Left colon (tissue), 2 donors: Measurements from ENCODE around the gene PLCL1. TPM values are rescaled to one million over a fixed set of nuclear protein-coding genes. Genes with fewer than 3 reads are reported as not detected.

ENCODE experiments used
- ATAC-seq: fragments of 200-7000 bp; cut with Tn5 transposase; one replicate; pipeline ENCODE4 v1.9.1; 2020; ENCODE audit warnings: mild to moderate bottlenecking, moderate library complexity
- DNase-seq, 2 donors: peaks; one replicate each; pipeline ENCODE4 v3.0.0-alpha.2; 2020
- intact Hi-C, 2 donors: fragments of 100-400 bp; cut with DNase I in 1 of 2; cut with micrococcal nuclease in 1 of 2; formaldehyde crosslinking; loops; one replicate each; pipeline versions ENCODE4 v1.11.2 to v1.14.0; 2022; cut with DNase I, micrococcal nuclease
- long read RNA-seq: library from polyadenylated mRNA; unstranded; transcript quantifications from one replicate; pipeline ENCODE4 v2.0.0, GENCODE V29; 2021
- total RNA-seq, 2 donors: library from RNA; stranded (reverse); fragmentation: NEBNext Ultra II Directional; extraction: Animal tissue kit (Norgen Biotek cat#: 25700); gene quantifications; one replicate each; pipeline ENCODE4 v1.2.1, GENCODE V29; 2021
- donor health status: DM: no; HTN: no; CAD: no.
- donor health status: DM: yes; HTN: yes; CAD: no.

PLCL1 gene
- 1 to 10 TPM; 1.1 to 3.0 TPM for total RNA-seq
- long read RNA-seq, full-length matches to known transcripts: 1 of 8 reads
- long read RNA-seq, partial matches to known transcripts: 0 of 8 reads
- long read RNA-seq, other reads (novel, unspliced or antisense): 7 of 8 reads

- ATAC-seq: peak; percentile 99
Observed at GRCh38 chr2:197804049-197804757, at the start of gene PLCL1. TSS of gene PLCL1 (plus strand) at chr2:197804593.

DNA sequence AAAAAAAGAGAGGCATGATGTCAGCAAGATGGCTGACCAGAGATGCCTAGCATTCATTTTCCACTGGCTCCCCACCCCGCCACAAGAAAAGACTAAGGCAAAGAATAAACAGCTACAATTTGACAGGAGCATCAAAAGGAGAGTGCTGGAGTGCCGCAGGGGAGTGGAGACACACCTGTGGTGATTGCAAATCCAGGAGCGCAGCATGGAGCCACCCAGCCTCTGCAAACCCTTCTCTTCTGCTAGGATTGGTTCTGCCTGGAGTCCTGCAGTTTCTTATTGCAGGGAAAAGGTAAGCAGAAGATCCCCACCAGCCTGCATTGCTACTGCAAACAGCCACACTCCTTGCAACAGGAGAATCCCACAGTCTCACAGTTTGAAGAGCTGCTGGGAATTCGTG, 45.4 kb upstream of the PLCL1 start:
- intact Hi-C loops: no loop called here
- DNase-seq: no peak

More at GRCh38 chr2:197804049-197804757, at the start of gene PLCL1:
- peak; percentile 87 to 91 for DNase-seq
- intact Hi-C loops: loop anchor here (5.0 to 10.0 kb wide), 4 partner anchors 251 to 493 kb away; no protein-coding TSS in a partner anchor

GRCh38 chr2:197759625-197760292, 44.6 kb upstream of the PLCL1 start:
- intact Hi-C loops: no loop called here
- ATAC-seq (no peak), DNase-seq (no peak)

More for the DNA sequence above, 45.4 kb upstream of the PLCL1 start:
- ATAC-seq: no peak

GRCh38 chr2:197760293-197760657, 44.1 kb upstream of the PLCL1 start:
- ATAC-seq (no peak), DNase-seq (no peak)
- intact Hi-C loops: no loop called here

- DNase-seq: no peak
- no peak for ATAC-seq
- intact Hi-C loops: loop anchor here in 1 of 2 donors (5.0 kb wide), 1 partner anchor 71 kb away; the partner anchor contains the start of gene MARS2
Observed at GRCh38 chr2:197777823-197778407, 26.5 kb upstream of the PLCL1 start.

- intact Hi-C loops: loop anchor here in 1 of 2 donors (5.0 kb wide), 1 partner anchor 72 kb away; the partner anchor contains the start of gene MARS2
- DNase-seq: no peak
- ATAC-seq: no peak
Observed at GRCh38 chr2:197779261-197779660, 25.1 kb upstream of the PLCL1 start.

GRCh38 chr2:197782126-197782525, 22.3 kb upstream of the PLCL1 start:
- no peak for DNase-seq
- intact Hi-C loops: no loop called here
- ATAC-seq: no peak

DNA sequence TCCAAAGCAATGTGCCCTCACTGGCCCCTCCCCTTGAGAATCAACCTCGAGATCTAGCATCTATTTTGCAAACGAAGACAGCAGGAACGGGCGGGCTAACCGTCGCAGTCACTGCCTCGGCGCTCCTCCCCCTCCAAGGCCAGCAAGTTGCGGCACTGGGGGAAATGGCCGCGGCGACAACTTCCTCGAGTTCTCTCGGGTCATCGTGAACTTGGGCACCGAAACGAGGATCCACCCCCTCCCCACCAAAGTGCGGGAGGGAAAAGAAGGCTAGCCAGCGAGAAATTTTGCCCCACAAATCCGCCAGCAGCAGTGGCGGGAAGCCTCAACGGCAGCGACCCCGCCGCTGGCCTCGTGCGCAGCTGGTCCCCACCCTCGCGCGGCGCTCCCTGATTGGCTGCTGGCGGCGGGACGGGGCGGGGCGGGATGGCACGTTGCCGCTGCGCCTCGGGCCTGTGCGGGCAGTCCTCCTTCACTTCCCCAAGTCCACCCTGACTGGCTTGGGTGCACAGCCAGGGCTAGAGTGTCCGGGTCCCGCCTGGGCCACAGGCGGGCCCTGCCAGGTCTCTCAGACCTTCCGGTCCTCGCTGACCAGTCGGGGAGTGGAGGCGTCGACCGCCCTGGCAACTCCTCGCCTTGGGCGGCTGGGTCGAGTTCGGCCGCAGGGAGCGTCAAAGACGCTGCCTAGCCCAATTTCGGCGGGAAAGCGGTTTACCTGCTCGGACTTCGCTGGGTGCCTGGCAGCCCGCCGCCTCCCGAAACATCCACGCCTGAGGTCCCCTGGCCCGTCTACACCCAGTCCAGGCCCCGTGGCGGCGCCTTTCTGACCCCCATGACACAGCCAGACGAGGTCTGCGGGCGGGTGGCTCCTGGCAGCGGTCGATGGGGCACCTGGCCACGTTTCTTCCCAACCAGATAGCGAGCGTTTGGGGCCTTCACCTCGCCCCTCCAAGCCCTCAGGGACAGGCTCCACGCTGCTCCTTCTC, 19.1 kb upstream of the PLCL1 start, which contains the start of gene BOLL:
TSS of gene BOLL (minus strand) at position 364 of the 986 bp plus-strand sequence. CDS start 3,469 bp downstream, outside the sequence.
- intact Hi-C loops: no loop called here
- no peak for ATAC-seq
- DNase-seq: no peak

GRCh38 chr2:197786010-197786877, 18.1 kb upstream of the PLCL1 start:
- DNase-seq (peak; percentile 25 to 47), ATAC-seq (peak; percentile 74)
- intact Hi-C loops: no loop called here

DNA sequence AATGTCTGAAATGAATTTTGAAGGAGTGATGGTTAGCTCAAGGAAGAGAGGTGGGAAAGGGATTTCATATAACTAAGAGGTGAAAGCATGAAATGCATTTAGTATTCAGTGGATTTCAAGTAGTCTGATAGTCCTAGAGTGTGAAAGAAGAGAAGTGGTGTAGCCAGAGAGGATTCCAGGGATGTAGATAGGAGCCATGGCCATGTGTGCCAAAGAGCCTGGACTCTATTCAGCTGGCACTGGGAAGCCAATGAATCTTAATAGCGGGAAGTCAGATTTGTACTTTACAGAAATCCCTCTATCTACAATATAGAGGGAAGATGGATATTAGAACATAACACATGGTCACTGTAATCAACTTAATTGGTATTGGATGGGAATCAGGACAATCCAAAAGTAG, 10.9 kb upstream of the PLCL1 start:
- intact Hi-C loops: no loop called here
- DNase-seq: no peak
- no peak for ATAC-seq

- DNase-seq (no peak), ATAC-seq (no peak)
- intact Hi-C loops: no loop called here
Observed at GRCh38 chr2:197795277-197795676, 9.1 kb upstream of the PLCL1 start.

- ATAC-seq: no peak
- intact Hi-C loops: no loop called here
- DNase-seq: no peak
Observed at GRCh38 chr2:197798187-197798586, 6.2 kb upstream of the PLCL1 start.

GRCh38 chr2:197799068-197799467, 5.3 kb upstream of the PLCL1 start:
- intact Hi-C loops: no loop called here
- no peak for ATAC-seq

DNA sequence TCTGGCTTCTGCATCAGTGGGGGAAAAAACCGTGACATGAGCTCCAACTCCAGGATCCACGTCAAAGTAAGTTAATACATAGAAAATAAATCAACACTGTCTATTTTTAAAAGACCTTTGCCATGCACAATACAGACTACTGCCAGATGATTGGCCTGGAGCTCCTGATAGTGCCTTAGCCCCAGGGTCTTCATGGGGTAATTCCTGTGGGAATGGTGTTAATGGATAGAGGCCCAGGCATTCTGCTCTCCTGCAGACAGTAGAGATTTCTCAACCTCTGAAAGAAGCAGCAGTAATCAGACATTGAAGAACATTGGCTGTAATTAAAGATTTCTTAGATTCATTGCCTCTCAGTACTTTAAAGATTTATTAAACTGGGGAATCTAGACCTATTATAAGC, 4.3 kb upstream of the PLCL1 start:
- DNase-seq (no peak), ATAC-seq (no peak)
- intact Hi-C loops: loop anchor here (5.0 to 10.0 kb wide), 4 partner anchors 255 to 497 kb away; no protein-coding TSS in a partner anchor

More at GRCh38 chr2:197799068-197799467, 5.3 kb upstream of the PLCL1 start:
- DNase-seq: no peak

DNA sequence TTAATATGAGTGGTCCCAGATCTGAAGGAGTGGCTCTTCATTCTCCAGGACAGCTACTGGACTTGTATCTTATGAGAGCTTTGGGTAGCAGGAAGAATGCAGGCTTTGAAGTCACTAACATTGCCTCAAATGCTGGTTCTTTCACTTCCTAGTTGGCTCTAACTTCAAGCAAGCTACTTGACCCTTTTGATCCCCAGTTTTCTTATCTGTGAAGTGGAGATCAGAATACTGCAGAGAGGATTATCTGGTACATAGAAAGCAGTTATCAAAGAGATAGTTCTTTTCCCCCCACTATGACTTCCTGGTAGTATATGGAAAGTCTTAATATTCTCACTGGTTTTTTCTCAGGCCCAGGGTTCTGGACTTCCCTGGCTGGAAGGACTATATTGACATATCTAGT, 3.4 kb upstream of the PLCL1 start:
- intact Hi-C loops: loop anchor here (5.0 to 10.0 kb wide), 4 partner anchors 254 to 496 kb away; no protein-coding TSS in a partner anchor
- no peak for ATAC-seq
- no peak for DNase-seq

GRCh38 chr2:197803033-197803444, 1.4 kb upstream of the PLCL1 start:
- no peak for DNase-seq

More at GRCh38 chr2:197803033-197803444, 1.4 kb upstream of the PLCL1 start:
- peak; percentile 65 for ATAC-seq
- intact Hi-C loops: loop anchor here (5.0 to 10.0 kb wide), 4 partner anchors 252 to 494 kb away; no protein-coding TSS in a partner anchor
